Colonic mucosa (tissue), 4 donors: Measurements from ENCODE around the gene GNA14. TPM values are rescaled to one million over a fixed set of nuclear protein-coding genes. Genes with fewer than 3 reads are reported as not detected.

Experiments
- DNase-seq: peaks from one replicate; pipeline ENCODE4 v3.0.0-alpha.2; 2020
- H3K27ac ChIP-seq: fragments of 200-600 bp; one replicate; pipeline ENCODE4 v1.8.0; 2021
- H3K27me3 ChIP-seq: fragments of 200-600 bp; one replicate; pipeline ENCODE4 v1.8.0; 2021
- H3K36me3 ChIP-seq: fragments of 200-600 bp; one replicate; pipeline ENCODE4 v1.8.0; 2021
- H3K4me1 ChIP-seq: fragments of 200-600 bp; one replicate; pipeline ENCODE4 v1.8.0; 2021; ENCODE audit warnings: mild to moderate bottlenecking
- H3K4me3 ChIP-seq: fragments of 200-600 bp; one replicate; pipeline ENCODE4 v1.8.0; 2021
- H3K9ac ChIP-seq, 2 donors: one replicate each; pipeline ENCODE4 v1.7.0; 2013; ENCODE audit warnings: control low read depth in 2 of 2, low read depth in 2 of 2, low read length in 2 of 2
- H3K9me3 ChIP-seq: fragments of 200-600 bp; one replicate; pipeline ENCODE4 v1.8.0; 2021
- intact Hi-C: fragments of 100-400 bp; cut with DNase I; formaldehyde crosslinking; loops from one replicate; pipeline ENCODE4 v1.14.1; 2022
- total RNA-seq, 2 donors: library from RNA; stranded (reverse); fragmentation: NEBNext Ultra II Directional in 1 of 2; extraction: Animal tissue kit (Norgen Biotek cat#: 25700) in 1 of 2; gene quantifications; one replicate each; pipeline ENCODE4 v1.2.1, GENCODE V29; 2021
- TF ChIP-seq, protein P1 (sequence below): fragments of 200-600 bp; IDR thresholded peaks from one replicate; pipeline ENCODE4 v1.8.0; 2022; ENCODE audit warnings: antibody characterized with exemption, mild to moderate bottlenecking
- donor health status: healthy.
- donor health status: DM: no; HTN: no; CAD: no.
- donor health status: DM: no; HTN: no; CAD: no.

Gene GNA14
- total RNA-seq, 2 donors from 2014 or later = 7.9 to 11.7 TPM

GRCh38 chr9:77651203-77651602 lies 3.1 kb upstream of the GNA14 start:
- TF ChIP-seq, protein P1, sequence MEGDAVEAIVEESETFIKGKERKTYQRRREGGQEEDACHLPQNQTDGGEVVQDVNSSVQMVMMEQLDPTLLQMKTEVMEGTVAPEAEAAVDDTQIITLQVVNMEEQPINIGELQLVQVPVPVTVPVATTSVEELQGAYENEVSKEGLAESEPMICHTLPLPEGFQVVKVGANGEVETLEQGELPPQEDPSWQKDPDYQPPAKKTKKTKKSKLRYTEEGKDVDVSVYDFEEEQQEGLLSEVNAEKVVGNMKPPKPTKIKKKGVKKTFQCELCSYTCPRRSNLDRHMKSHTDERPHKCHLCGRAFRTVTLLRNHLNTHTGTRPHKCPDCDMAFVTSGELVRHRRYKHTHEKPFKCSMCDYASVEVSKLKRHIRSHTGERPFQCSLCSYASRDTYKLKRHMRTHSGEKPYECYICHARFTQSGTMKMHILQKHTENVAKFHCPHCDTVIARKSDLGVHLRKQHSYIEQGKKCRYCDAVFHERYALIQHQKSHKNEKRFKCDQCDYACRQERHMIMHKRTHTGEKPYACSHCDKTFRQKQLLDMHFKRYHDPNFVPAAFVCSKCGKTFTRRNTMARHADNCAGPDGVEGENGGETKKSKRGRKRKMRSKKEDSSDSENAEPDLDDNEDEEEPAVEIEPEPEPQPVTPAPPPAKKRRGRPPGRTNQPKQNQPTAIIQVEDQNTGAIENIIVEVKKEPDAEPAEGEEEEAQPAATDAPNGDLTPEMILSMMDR = no peak
- Histone ChIP-seq H3K4me1 (no peaks in the 10 kb centered on the region), H3K27me3 (no peaks in the 10 kb centered on the region), H3K9ac (no peak overlapping the region), H3K36me3 (no peaks in the 10 kb centered on the region), H3K27ac (no peak overlapping the region), H3K9me3 (no peaks in the 10 kb centered on the region), H3K4me3 (no peak overlapping the region)
- no peak for DNase-seq
- intact Hi-C loops = no loop called here

GRCh38 chr9:77649109-77649812 lies 1.1 kb upstream of the GNA14 start:
- H3K9me3 ChIP-seq = no peaks in the 10 kb centered on the region
- H3K9ac ChIP-seq = peak overlapping the region in 1 of 2 donors; percentile 68
- H3K36me3 ChIP-seq = no peaks in the 10 kb centered on the region
- H3K27ac ChIP-seq = peak overlapping the region; percentile 60
- no peaks in the 10 kb centered on the region for H3K27me3 ChIP-seq
- H3K4me1 ChIP-seq = no peaks in the 10 kb centered on the region
- no peak for DNase-seq
- H3K4me3 ChIP-seq = peak overlapping the region; percentile 46
- intact Hi-C loops = loop anchor here (5.0 kb wide), 1 partner anchor 192 kb away; no protein-coding TSS in a partner anchor
- TF ChIP-seq, protein P1 = peak; percentile 24

GRCh38 chr9:77647267-77648233 lies 572 bp downstream of the GNA14 start:
- Histone ChIP-seq H3K27me3 (no peaks in the 10 kb centered on the region), H3K27ac (no peak overlapping the region), H3K9me3 (no peaks in the 10 kb centered on the region), H3K9ac (peak overlapping the region; percentile 68), H3K36me3 (no peaks in the 10 kb centered on the region), H3K4me3 (peak overlapping the region; percentile 46), H3K4me1 (no peaks in the 10 kb centered on the region)
- peak; percentile 45 for DNase-seq
- intact Hi-C loops = loop anchor here (5.0 kb wide), 1 partner anchor 190 kb away; no protein-coding TSS in a partner anchor
- TF ChIP-seq, protein P1 = no peak

DNA sequence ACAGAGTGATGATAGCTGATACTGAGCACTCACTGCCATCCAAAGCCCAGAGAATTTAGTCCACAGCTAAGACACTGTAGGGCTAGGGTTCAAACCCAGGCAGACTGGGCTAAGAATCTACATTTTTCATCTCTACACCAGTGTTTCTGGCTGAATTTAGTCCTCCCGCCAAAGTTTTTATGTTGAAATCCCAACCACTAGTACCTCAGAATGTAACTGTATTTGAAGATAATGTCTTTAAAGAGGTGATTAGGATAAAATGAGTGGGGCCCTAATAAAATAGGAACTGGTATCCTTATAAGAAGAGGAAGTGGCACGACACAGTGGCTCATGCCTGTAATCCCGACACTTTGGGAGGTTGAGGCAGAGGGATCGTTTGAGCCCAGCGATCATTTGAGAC lies 4.3 kb downstream of the GNA14 start:
- H3K27me3 ChIP-seq = no peaks in the 10 kb centered on the region
- no peak overlapping the region for H3K27ac ChIP-seq
- no peaks in the 10 kb centered on the region for H3K4me1 ChIP-seq
- no peak overlapping the region for H3K4me3 ChIP-seq
- intact Hi-C loops = no loop called here
- H3K9me3 ChIP-seq = no peaks in the 10 kb centered on the region
- no peak for DNase-seq
- no peak overlapping the region for H3K9ac ChIP-seq
- TF ChIP-seq, protein P1 = no peak
- H3K36me3 ChIP-seq = no peaks in the 10 kb centered on the region

DNA sequence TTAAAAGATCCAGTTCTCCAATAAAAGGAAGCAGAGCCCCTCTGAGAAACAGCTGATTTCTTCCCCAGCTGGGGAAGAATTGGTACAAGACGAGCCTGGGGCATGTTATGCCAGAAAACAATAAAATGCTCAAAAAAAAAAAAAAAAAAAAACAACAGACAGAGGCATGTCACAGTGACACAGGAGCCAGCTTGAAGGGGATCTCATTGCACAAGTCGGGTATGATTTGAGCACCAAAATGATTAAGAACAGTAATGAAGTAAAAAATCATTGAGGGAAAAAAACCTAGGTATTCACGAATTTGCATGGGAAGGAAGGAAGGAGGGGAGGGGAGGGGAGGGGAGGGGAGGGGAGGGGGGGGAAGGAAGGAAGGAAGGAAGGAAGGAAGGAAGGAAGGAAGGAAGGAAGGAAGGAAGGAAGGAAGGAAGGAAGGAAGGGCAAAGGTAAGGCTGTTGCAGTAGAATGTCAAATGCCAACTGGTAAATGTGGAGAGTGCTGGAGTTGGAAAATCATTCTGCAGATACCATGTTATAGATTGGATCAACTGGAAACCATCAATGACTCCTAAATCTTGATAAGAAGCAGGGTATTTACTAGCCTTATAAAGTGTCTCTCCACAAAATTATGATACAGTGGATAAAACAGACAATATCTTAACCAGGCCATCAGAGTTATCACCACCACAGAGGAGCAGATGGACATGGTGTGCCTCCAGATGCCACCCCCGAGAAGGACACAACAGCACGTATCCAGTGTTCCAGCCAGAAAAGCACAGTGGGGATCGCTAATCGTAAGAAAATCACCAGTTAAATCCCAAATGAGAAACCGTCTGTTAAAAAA lies 7.2 kb downstream of the GNA14 start:
- Histone ChIP-seq H3K9ac (no peak overlapping the region), H3K9me3 (no peaks in the 10 kb centered on the region), H3K36me3 (no peaks in the 10 kb centered on the region), H3K4me1 (no peaks in the 10 kb centered on the region), H3K4me3 (no peak overlapping the region), H3K27me3 (no peaks in the 10 kb centered on the region), H3K27ac (no peak overlapping the region)
- TF ChIP-seq, protein P1 = no peak
- no peak for DNase-seq
- intact Hi-C loops = no loop called here
